NCI-H82 treated with DMSO at 0.1 percent for 48 hours (cell line): ENCODE results near the gene PPP1R10.
"Not testable (repeated sequence)": the region's sequence is repeated elsewhere in the genome, so short reads cannot be mapped to it uniquely, and the experiment has no call there.

Experiments
- DNase-seq: peaks from one replicate; lab custom pipeline; 2025; ENCODE audit not compliant: unreplicated experiment; lab: John Stamatoyannopoulos, UW

PPP1R10 gene

GRCh38 chr6:30616811-30617564, at the start of gene PPP1R10:
Gene PPP1R10, minus strand, starts transcription at chr6:30617243. Its CDS starts 7,299 bp downstream, at chr6:30609944.
- DNase-seq = peak; percentile 100

- DNase-seq = not testable (repeated sequence)
Observed at GRCh38 chr6:30666300-30666699, 49.3 kb upstream of the PPP1R10 start.

GRCh38 chr6:30664994-30665767, 48.1 kb upstream of the PPP1R10 start:
- DNase-seq = no peak

GRCh38 chr6:30657922-30658321, 40.9 kb upstream of the PPP1R10 start:
- DNase-seq = not testable (repeated sequence)

GRCh38 chr6:30657454-30657853, 40.4 kb upstream of the PPP1R10 start:
- no peak for DNase-seq

GRCh38 chr6:30656513-30656912, 39.5 kb upstream of the PPP1R10 start:
- DNase-seq = no peak

- no peak for DNase-seq
Observed at GRCh38 chr6:30655743-30656094, 38.7 kb upstream of the PPP1R10 start.

- no peak for DNase-seq
Observed at GRCh38 chr6:30654798-30655742, 38.0 kb upstream of the PPP1R10 start.

- no peak for DNase-seq
Observed at GRCh38 chr6:30651143-30651542, 34.1 kb upstream of the PPP1R10 start.

- DNase-seq = peak; percentile 76
Observed at GRCh38 chr6:30647242-30648116, 30.4 kb upstream of the PPP1R10 start.

- DNase-seq = peak; percentile 78
Observed at GRCh38 chr6:30646450-30647241, 29.6 kb upstream of the PPP1R10 start, which contains the start of gene C6orf136. Gene C6orf136, plus strand, starts transcription at chr6:30647133. Its CDS starts 99 bp downstream, at chr6:30647232.

GRCh38 chr6:30645989-30646388, 28.9 kb upstream of the PPP1R10 start:
- no peak for DNase-seq

GRCh38 chr6:30644769-30645168, 27.7 kb upstream of the PPP1R10 start:
- no peak for DNase-seq

- no peak for DNase-seq
Observed at GRCh38 chr6:30643656-30644055, 26.6 kb upstream of the PPP1R10 start.

GRCh38 chr6:30641048-30641447, 24.0 kb upstream of the PPP1R10 start:
- DNase-seq = no peak

GRCh38 chr6:30640481-30640880, 23.4 kb upstream of the PPP1R10 start:
- DNase-seq = no peak

- DNase-seq = no peak
Observed at GRCh38 chr6:30635834-30636233, 18.8 kb upstream of the PPP1R10 start.

- peak; percentile 47 for DNase-seq
Observed at GRCh38 chr6:30626484-30627366, 9.7 kb upstream of the PPP1R10 start, which contains the start of gene ATAT1. Gene ATAT1, plus strand, starts transcription at chr6:30626874.
